Fibroblast of pulmonary artery (primary cell): ENCODE measurements around the gene BMAL2.

Experiments used
- DNase-seq: peaks from one replicate; pipeline ENCODE4 v3.0.0-alpha.2; 2010; ENCODE audit warnings: low read depth
- H3K4me3 ChIP-seq: replicated peaks from 2 replicates; pipeline ENCODE4 v1.5.1; 2011; ENCODE audit warnings: low read depth, mild to moderate bottlenecking, control low read depth, low read length, moderate library complexity
- TF ChIP-seq, protein P1 (sequence below): IDR thresholded peaks from 2 replicates; pipeline ENCODE4 v1.5.1; 2011; ENCODE audit warnings: mild to moderate bottlenecking, control low read depth, low read length, inconsistent platforms; ENCODE audit errors: missing control alignments

BMAL2 gene

GRCh38 chr12:27338473-27338872 is 5.8 kb downstream of the BMAL2 start:
- no peak overlapping the region for H3K4me3 ChIP-seq
- no peak for DNase-seq
- TF ChIP-seq, protein P1, sequence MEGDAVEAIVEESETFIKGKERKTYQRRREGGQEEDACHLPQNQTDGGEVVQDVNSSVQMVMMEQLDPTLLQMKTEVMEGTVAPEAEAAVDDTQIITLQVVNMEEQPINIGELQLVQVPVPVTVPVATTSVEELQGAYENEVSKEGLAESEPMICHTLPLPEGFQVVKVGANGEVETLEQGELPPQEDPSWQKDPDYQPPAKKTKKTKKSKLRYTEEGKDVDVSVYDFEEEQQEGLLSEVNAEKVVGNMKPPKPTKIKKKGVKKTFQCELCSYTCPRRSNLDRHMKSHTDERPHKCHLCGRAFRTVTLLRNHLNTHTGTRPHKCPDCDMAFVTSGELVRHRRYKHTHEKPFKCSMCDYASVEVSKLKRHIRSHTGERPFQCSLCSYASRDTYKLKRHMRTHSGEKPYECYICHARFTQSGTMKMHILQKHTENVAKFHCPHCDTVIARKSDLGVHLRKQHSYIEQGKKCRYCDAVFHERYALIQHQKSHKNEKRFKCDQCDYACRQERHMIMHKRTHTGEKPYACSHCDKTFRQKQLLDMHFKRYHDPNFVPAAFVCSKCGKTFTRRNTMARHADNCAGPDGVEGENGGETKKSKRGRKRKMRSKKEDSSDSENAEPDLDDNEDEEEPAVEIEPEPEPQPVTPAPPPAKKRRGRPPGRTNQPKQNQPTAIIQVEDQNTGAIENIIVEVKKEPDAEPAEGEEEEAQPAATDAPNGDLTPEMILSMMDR: no peak

- TF ChIP-seq, protein P1: no peak
- H3K4me3 ChIP-seq: no peak overlapping the region
- DNase-seq: no peak
These were observed 8.3 kb downstream of the BMAL2 start for GRCh38 chr12:27340971-27341370.

DNA sequence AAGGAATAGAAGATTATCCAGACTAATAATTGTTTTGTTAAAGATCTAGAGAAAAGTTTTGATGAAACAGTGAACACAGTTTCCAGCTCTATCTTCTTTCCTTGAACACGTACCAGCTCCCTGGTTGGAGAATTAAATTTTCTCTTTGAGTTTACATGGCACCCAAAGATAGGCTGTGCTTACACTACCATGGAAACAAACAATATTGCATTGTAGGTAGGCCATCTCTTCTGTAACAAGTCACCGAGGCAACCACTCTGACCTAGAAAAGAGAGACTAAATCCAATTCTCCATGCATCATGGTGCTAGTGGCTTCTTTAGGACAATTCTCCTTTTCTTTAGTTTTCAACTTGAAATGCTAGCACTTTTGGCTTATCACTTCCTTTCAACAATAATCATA is 9.9 kb downstream of the BMAL2 start:
- TF ChIP-seq, protein P1: no peak
- H3K4me3 ChIP-seq: no peak overlapping the region
- no peak for DNase-seq

DNA sequence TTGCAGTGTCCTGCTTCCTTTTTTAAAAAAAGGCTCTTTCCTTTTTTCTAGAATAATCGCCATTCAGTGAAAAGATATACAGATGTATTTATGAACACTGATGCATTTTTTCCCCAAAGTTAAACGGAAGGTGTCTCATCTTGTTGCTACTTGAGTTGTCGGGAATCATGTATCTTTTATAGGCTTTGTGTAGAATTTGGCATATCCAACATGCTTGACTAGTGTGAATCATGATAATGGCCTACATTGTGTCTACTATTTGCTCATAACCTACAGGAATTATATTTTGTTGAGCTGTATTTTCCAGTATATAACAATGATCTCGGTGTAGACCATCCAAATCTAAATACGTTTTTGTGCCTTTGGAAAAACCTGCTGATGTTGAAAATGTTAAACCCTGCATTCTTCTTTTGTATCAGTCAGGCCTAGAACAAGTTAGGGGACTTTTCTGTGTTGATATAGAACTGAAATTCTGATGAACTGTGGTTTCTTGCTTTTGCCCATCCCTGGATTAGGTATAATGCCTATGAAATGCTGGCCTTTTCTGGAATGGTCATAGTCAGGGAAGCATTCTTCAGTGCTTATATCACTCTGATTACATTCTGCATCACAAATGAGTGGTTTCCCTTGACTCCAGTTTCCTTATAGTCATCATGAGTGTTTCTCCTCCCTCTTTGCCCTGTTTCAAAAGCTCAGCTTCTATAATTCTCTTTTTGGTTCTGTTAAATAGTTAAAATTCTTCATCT is 10.8 kb downstream of the BMAL2 start:
- H3K4me3 ChIP-seq: no peak overlapping the region
- DNase-seq: peak; percentile 89

GRCh38 chr12:27344246-27344645 is 11.6 kb downstream of the BMAL2 start:
- no peak for DNase-seq
- no peak overlapping the region for H3K4me3 ChIP-seq
- TF ChIP-seq, protein P1: no peak

More for the DNA sequence above, 10.8 kb downstream of the BMAL2 start:
- TF ChIP-seq, protein P1: no peak

GRCh38 chr12:27344760-27345159 is 12.1 kb downstream of the BMAL2 start:
- no peak overlapping the region for H3K4me3 ChIP-seq
- DNase-seq: no peak
- TF ChIP-seq, protein P1: no peak

DNA sequence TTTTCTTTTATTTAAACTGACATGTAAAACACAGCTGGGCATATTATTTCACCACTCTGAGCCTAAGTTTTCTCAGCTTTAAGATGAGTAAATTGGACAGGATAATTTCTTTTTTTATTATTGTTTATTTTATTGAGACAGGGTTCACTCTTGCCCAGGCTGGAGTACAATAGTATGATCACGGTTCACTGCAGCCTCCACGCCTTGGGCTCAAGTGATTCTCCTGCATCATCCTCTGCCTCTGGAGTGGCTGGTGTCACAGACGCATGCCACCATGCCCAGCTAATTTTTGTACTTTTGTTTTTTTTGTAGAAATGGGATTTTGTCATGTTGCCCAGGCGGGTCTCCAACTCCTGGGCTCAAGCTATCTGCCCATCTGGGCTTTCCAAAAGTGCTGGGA is 12.7 kb downstream of the BMAL2 start:
- no peak for DNase-seq
- TF ChIP-seq, protein P1: no peak
- no peak overlapping the region for H3K4me3 ChIP-seq
